Astrocyte (in vitro differentiated cells and primary cell): Measurements from ENCODE around the gene CHST9. TPM values are rescaled to one million over a fixed set of nuclear protein-coding genes. Genes with fewer than 3 reads are reported as not detected.
"Not testable (repeated sequence)": the region's sequence is repeated elsewhere in the genome, so short reads cannot be mapped to it uniquely, and the experiment has no call there.

Experiments
- DNase-seq: peaks from one replicate; pipeline ENCODE4 v3.0.0-alpha.2; 2010; ENCODE audit warnings: low read depth
- FAIRE-seq: peaks from 2 replicates; lab custom pipeline; 2011; peaks lifted over from hg19 to GRCh38; lab: Jason Lieb, UNC
- H2AFZ ChIP-seq: 2 replicates; pipeline ENCODE4 v1.6.0; 2012; ENCODE audit warnings: low read depth, low read length, inconsistent platforms
- H3K27ac ChIP-seq: 2 replicates; pipeline ENCODE4 v1.5.1; 2011; ENCODE audit warnings: low read depth, low read length, inconsistent platforms
- H3K27me3 ChIP-seq: 2 replicates; pipeline ENCODE4 v1.6.0; 2011; ENCODE audit warnings: low read length, inconsistent platforms; ENCODE audit not compliant: insufficient read depth
- H3K36me3 ChIP-seq: 2 replicates; pipeline ENCODE4 v1.5.1; 2011; ENCODE audit warnings: low read length, inconsistent platforms; ENCODE audit not compliant: insufficient read depth
- H3K4me1 ChIP-seq: 2 replicates; pipeline ENCODE4 v1.5.1; 2011; ENCODE audit warnings: low read length, inconsistent platforms; ENCODE audit not compliant: insufficient read depth
- H3K4me2 ChIP-seq: 2 replicates; pipeline ENCODE4 v1.6.0; 2012; ENCODE audit warnings: low read length, inconsistent platforms
- H3K4me3 ChIP-seq: 2 replicates; pipeline ENCODE4 v1.5.1; 2011; ENCODE audit warnings: low read depth, mild to moderate bottlenecking, low read length, inconsistent platforms; ENCODE audit not compliant: insufficient read depth
- H3K79me2 ChIP-seq: 2 replicates; pipeline ENCODE4 v1.6.0; 2012; ENCODE audit warnings: mild to moderate bottlenecking, low read length, inconsistent platforms; ENCODE audit not compliant: insufficient read depth
- H3K9ac ChIP-seq: 2 replicates; pipeline ENCODE4 v1.6.0; 2012; ENCODE audit warnings: mild to moderate bottlenecking, low read length, inconsistent platforms
- H3K9me3 ChIP-seq: 2 replicates; pipeline ENCODE4 v1.5.1; 2012; ENCODE audit warnings: low read depth, mild to moderate bottlenecking, low read length, inconsistent platforms; ENCODE audit not compliant: insufficient read depth
- H4K20me1 ChIP-seq: 2 replicates; pipeline ENCODE4 v1.6.0; 2012; ENCODE audit warnings: low read length, inconsistent platforms; ENCODE audit not compliant: insufficient read depth
- H3K27ac Mint-ChIP-seq: one replicate; pipeline ENCODE4 v1.8.0; 2021; ENCODE audit warnings: mild to moderate bottlenecking, mixed read lengths; ENCODE audit not compliant: unreplicated experiment
- H3K27me3 Mint-ChIP-seq: one replicate; pipeline ENCODE4 v1.8.0; 2021; ENCODE audit warnings: low read depth, mixed read lengths; ENCODE audit not compliant: unreplicated experiment
- H3K36me3 Mint-ChIP-seq: one replicate; pipeline ENCODE4 v1.8.0; 2021; ENCODE audit warnings: low read depth, mixed read lengths; ENCODE audit not compliant: unreplicated experiment
- H3K4me1 Mint-ChIP-seq: one replicate; pipeline ENCODE4 v1.8.0; 2021; ENCODE audit warnings: low read depth, mixed read lengths; ENCODE audit not compliant: unreplicated experiment
- H3K4me3 Mint-ChIP-seq: one replicate; pipeline ENCODE4 v1.8.0; 2021; ENCODE audit warnings: mild to moderate bottlenecking, moderate library complexity, mixed read lengths; ENCODE audit not compliant: unreplicated experiment
- H3K9me3 Mint-ChIP-seq: one replicate; pipeline ENCODE4 v1.8.0; 2021; ENCODE audit warnings: mild to moderate bottlenecking, mixed read lengths; ENCODE audit not compliant: unreplicated experiment
- CTCF ChIP-seq: IDR thresholded peaks from 2 replicates; pipeline ENCODE4 v1.5.1; 2011; ENCODE audit warnings: low read depth, mild to moderate bottlenecking, inconsistent platforms, low read length, moderate library complexity; ENCODE audit not compliant: insufficient read depth
- EZH2 ChIP-seq: IDR thresholded peaks from 2 replicates; pipeline ENCODE4 v1.6.1; 2012; ENCODE audit warnings: mild to moderate bottlenecking, low read length, inconsistent platforms; ENCODE audit not compliant: insufficient read depth
- total RNA-seq: library from RNA; stranded (reverse); gene quantifications from 2 replicates; pipeline ENCODE4 v1.2.1, GENCODE V29; 2021

CHST9 gene
- total RNA-seq, 1 donor from 2014 or later: 1.3 TPM

GRCh38 chr18:27171993-27172392, 13.1 kb downstream of the CHST9 start:
- no peaks in the 10 kb centered on the region for H3K27me3 ChIP-seq
- H2AFZ ChIP-seq: no peak overlapping the region
- Mint-ChIP-seq H3K9me3 (no peaks in the 10 kb centered on the region), H3K27ac (no peak overlapping the region), H3K36me3 (no peaks in the 10 kb centered on the region), H3K4me3 (no peak overlapping the region), H3K4me1 (peaks cover 4% of the 10 kb centered on the region), H3K27me3 (peaks cover 2% of the 10 kb centered on the region)
- H3K4me3 ChIP-seq: no peak overlapping the region
- no peaks in the 10 kb centered on the region for H3K36me3 ChIP-seq
- no peak overlapping the region for H3K4me2 ChIP-seq
- no peak overlapping the region for H3K27ac ChIP-seq
- H3K4me1 ChIP-seq: no peaks in the 10 kb centered on the region
- H3K9me3 ChIP-seq: no peaks in the 10 kb centered on the region
- H3K79me2 ChIP-seq: no peaks in the 10 kb centered on the region
- FAIRE-seq: no peak
- H4K20me1 ChIP-seq: no peaks in the 10 kb centered on the region
- no peak for DNase-seq
- H3K9ac ChIP-seq: no peak overlapping the region
- no peak for TF ChIP-seq CTCF
- no peak for TF ChIP-seq EZH2

- no peak overlapping the region for H2AFZ ChIP-seq
- no peaks in the 10 kb centered on the region for H3K27me3 ChIP-seq
- peaks cover 5% of the 10 kb centered on the region for H3K9me3 Mint-ChIP-seq
- no peak overlapping the region for H3K4me3 ChIP-seq
- H3K4me2 ChIP-seq: no peak overlapping the region
- H3K79me2 ChIP-seq: no peaks in the 10 kb centered on the region
- H3K27me3 Mint-ChIP-seq: peaks cover 2% of the 10 kb centered on the region
- H3K4me1 Mint-ChIP-seq: no peaks in the 10 kb centered on the region
- no peak overlapping the region for H3K4me3 Mint-ChIP-seq
- no peaks in the 10 kb centered on the region for H3K4me1 ChIP-seq
- no peak overlapping the region for H3K27ac ChIP-seq
- no peaks in the 10 kb centered on the region for H3K36me3 ChIP-seq
- no peaks in the 10 kb centered on the region for H3K36me3 Mint-ChIP-seq
- H3K27ac Mint-ChIP-seq: no peak overlapping the region
- no peak for TF ChIP-seq EZH2
- no peaks in the 10 kb centered on the region for H4K20me1 ChIP-seq
- no peak overlapping the region for H3K9ac ChIP-seq
- DNase-seq (no peak), FAIRE-seq (no peak)
- H3K9me3 ChIP-seq: no peaks in the 10 kb centered on the region
Measured at GRCh38 chr18:27165412-27165811, 19.7 kb downstream of the CHST9 start.

- Histone ChIP-seq H3K4me2 (no peak overlapping the region), H2AFZ (no peak overlapping the region), H3K9me3 (no peaks in the 10 kb centered on the region), H3K27me3 (no peaks in the 10 kb centered on the region), H3K9ac (no peak overlapping the region), H3K79me2 (no peaks in the 10 kb centered on the region), H3K36me3 (no peaks in the 10 kb centered on the region), H4K20me1 (no peaks in the 10 kb centered on the region), H3K4me1 (no peaks in the 10 kb centered on the region), H3K27ac (no peak overlapping the region), H3K4me3 (no peak overlapping the region)
- H3K9me3 Mint-ChIP-seq: peaks cover 8% of the 10 kb centered on the region
- H3K4me1 Mint-ChIP-seq: no peaks in the 10 kb centered on the region
- peaks cover 2% of the 10 kb centered on the region for H3K27me3 Mint-ChIP-seq
- H3K36me3 Mint-ChIP-seq: no peaks in the 10 kb centered on the region
- DNase-seq (no peak), FAIRE-seq (no peak)
- TF ChIP-seq CTCF: no peak
- no peak for TF ChIP-seq EZH2
- H3K4me3 Mint-ChIP-seq: no peak overlapping the region
- H3K27ac Mint-ChIP-seq: no peak overlapping the region
Measured at GRCh38 chr18:27164905-27165304, 20.2 kb downstream of the CHST9 start.

- H3K36me3 Mint-ChIP-seq, H2AFZ ChIP-seq, H3K9ac ChIP-seq, H3K4me2 ChIP-seq, H3K9me3 ChIP-seq, H3K4me3 Mint-ChIP-seq, H3K79me2 ChIP-seq, H3K4me3 ChIP-seq, H3K27me3 Mint-ChIP-seq, FAIRE-seq, H3K9me3 Mint-ChIP-seq, H3K27ac Mint-ChIP-seq, H3K4me1 ChIP-seq, H3K27me3 ChIP-seq, H3K36me3 ChIP-seq, H3K27ac ChIP-seq, H4K20me1 ChIP-seq, H3K4me1 Mint-ChIP-seq, DNase-seq: not testable (repeated sequence)
Measured at GRCh38 chr18:27163197-27163716, 21.9 kb downstream of the CHST9 start.

- not testable (repeated sequence) for H3K4me1 Mint-ChIP-seq, H3K27me3 ChIP-seq, H2AFZ ChIP-seq, H4K20me1 ChIP-seq, H3K79me2 ChIP-seq, H3K36me3 Mint-ChIP-seq, H3K4me1 ChIP-seq, H3K9me3 ChIP-seq, H3K9ac ChIP-seq, DNase-seq, H3K27ac Mint-ChIP-seq, H3K4me3 ChIP-seq, H3K27me3 Mint-ChIP-seq, FAIRE-seq, H3K4me3 Mint-ChIP-seq, H3K9me3 Mint-ChIP-seq, H3K36me3 ChIP-seq, H3K4me2 ChIP-seq, H3K27ac ChIP-seq
Measured at GRCh38 chr18:27149240-27149639, 35.9 kb downstream of the CHST9 start.
